Colonic mucosa (tissue), 4 donors: ENCODE results near the gene RABGAP1L. TPM values are rescaled to one million over a fixed set of nuclear protein-coding genes. Genes with fewer than 3 reads are reported as not detected.

Experiments used
- DNase-seq: peaks from one replicate; pipeline ENCODE4 v3.0.0-alpha.2; 2020
- H3K27ac ChIP-seq: fragments of 200-600 bp; one replicate; pipeline ENCODE4 v1.8.0; 2021
- H3K27me3 ChIP-seq: fragments of 200-600 bp; one replicate; pipeline ENCODE4 v1.8.0; 2021
- H3K36me3 ChIP-seq: fragments of 200-600 bp; one replicate; pipeline ENCODE4 v1.8.0; 2021
- H3K4me1 ChIP-seq: fragments of 200-600 bp; one replicate; pipeline ENCODE4 v1.8.0; 2021; ENCODE audit warnings: mild to moderate bottlenecking
- H3K4me3 ChIP-seq: fragments of 200-600 bp; one replicate; pipeline ENCODE4 v1.8.0; 2021
- H3K9ac ChIP-seq, 2 donors: one replicate each; pipeline ENCODE4 v1.7.0; 2013; ENCODE audit warnings: control low read depth in 2 of 2, low read depth in 2 of 2, low read length in 2 of 2
- H3K9me3 ChIP-seq: fragments of 200-600 bp; one replicate; pipeline ENCODE4 v1.8.0; 2021
- intact Hi-C: fragments of 100-400 bp; cut with DNase I; formaldehyde crosslinking; loops from one replicate; pipeline ENCODE4 v1.14.1; 2022
- total RNA-seq, 2 donors: library from RNA; stranded (reverse); fragmentation: NEBNext Ultra II Directional in 1 of 2; extraction: Animal tissue kit (Norgen Biotek cat#: 25700) in 1 of 2; gene quantifications; one replicate each; pipeline ENCODE4 v1.2.1, GENCODE V29; 2021
- TF ChIP-seq, protein P1 (sequence below): fragments of 200-600 bp; IDR thresholded peaks from one replicate; pipeline ENCODE4 v1.8.0; 2022; ENCODE audit warnings: antibody characterized with exemption, mild to moderate bottlenecking
- donor health status: healthy.
- donor health status: DM: no; HTN: no; CAD: no.
- donor health status: DM: no; HTN: no; CAD: no.

Gene RABGAP1L
- total RNA-seq, 2 donors from 2014 or later = 50.3 to 87.0 TPM

- H3K9ac ChIP-seq = no peak overlapping the region
- intact Hi-C loops = no loop called here
- TF ChIP-seq, protein P1, sequence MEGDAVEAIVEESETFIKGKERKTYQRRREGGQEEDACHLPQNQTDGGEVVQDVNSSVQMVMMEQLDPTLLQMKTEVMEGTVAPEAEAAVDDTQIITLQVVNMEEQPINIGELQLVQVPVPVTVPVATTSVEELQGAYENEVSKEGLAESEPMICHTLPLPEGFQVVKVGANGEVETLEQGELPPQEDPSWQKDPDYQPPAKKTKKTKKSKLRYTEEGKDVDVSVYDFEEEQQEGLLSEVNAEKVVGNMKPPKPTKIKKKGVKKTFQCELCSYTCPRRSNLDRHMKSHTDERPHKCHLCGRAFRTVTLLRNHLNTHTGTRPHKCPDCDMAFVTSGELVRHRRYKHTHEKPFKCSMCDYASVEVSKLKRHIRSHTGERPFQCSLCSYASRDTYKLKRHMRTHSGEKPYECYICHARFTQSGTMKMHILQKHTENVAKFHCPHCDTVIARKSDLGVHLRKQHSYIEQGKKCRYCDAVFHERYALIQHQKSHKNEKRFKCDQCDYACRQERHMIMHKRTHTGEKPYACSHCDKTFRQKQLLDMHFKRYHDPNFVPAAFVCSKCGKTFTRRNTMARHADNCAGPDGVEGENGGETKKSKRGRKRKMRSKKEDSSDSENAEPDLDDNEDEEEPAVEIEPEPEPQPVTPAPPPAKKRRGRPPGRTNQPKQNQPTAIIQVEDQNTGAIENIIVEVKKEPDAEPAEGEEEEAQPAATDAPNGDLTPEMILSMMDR = no peak
- no peaks in the 10 kb centered on the region for H3K27me3 ChIP-seq
- H3K27ac ChIP-seq = no peak overlapping the region
- H3K4me3 ChIP-seq = no peak overlapping the region
- no peak for DNase-seq
- H3K4me1 ChIP-seq = no peaks in the 10 kb centered on the region
- H3K9me3 ChIP-seq = no peaks in the 10 kb centered on the region
- H3K36me3 ChIP-seq = no peaks in the 10 kb centered on the region
These were observed 38.9 kb downstream of the RABGAP1L start for GRCh38 chr1:174198202-174198601.

- TF ChIP-seq, protein P1 = no peak
- DNase-seq = no peak
- Histone ChIP-seq H3K27me3 (no peaks in the 10 kb centered on the region), H3K4me3 (no peak overlapping the region), H3K9ac (no peak overlapping the region), H3K36me3 (no peaks in the 10 kb centered on the region), H3K27ac (no peak overlapping the region), H3K4me1 (no peaks in the 10 kb centered on the region), H3K9me3 (no peaks in the 10 kb centered on the region)
- intact Hi-C loops = no loop called here
These were observed 41.4 kb downstream of the RABGAP1L start for GRCh38 chr1:174200746-174201145.

DNA sequence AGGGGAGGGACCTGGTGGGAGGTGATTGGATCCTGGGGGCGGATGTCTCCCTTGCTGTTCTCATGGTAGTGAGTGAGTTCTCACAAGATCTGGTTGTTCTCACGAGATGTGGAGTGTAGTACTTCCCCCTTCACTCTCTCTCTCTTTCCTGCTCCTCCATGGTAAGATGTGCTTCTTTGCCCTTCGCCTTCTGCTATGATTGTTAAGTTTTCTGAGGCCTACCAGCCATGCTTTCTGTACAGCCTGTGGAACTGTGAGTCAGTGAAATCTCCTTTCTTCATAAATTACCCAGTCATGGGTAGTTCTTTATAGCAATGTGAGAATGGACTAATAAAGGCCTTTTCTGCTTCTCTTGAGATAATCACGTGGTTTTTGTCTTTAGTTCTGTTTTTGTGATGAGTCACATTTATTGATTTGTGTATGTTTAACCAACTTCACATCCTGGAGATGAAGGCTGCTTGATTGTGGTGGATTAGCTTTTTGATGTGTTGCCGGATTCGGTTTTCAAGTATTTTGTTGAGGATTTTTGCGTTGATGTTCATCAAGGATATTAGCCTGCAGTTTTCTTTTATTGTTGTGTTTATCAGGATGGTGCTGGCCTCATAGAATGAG is 45.5 kb downstream of the RABGAP1L start:
- intact Hi-C loops = no loop called here
- no peak for DNase-seq
- TF ChIP-seq, protein P1 = no peak
- Histone ChIP-seq H3K9me3 (no peaks in the 10 kb centered on the region), H3K9ac (no peak overlapping the region), H3K27ac (no peak overlapping the region), H3K27me3 (no peaks in the 10 kb centered on the region), H3K4me1 (no peaks in the 10 kb centered on the region), H3K4me3 (no peak overlapping the region), H3K36me3 (no peaks in the 10 kb centered on the region)

DNA sequence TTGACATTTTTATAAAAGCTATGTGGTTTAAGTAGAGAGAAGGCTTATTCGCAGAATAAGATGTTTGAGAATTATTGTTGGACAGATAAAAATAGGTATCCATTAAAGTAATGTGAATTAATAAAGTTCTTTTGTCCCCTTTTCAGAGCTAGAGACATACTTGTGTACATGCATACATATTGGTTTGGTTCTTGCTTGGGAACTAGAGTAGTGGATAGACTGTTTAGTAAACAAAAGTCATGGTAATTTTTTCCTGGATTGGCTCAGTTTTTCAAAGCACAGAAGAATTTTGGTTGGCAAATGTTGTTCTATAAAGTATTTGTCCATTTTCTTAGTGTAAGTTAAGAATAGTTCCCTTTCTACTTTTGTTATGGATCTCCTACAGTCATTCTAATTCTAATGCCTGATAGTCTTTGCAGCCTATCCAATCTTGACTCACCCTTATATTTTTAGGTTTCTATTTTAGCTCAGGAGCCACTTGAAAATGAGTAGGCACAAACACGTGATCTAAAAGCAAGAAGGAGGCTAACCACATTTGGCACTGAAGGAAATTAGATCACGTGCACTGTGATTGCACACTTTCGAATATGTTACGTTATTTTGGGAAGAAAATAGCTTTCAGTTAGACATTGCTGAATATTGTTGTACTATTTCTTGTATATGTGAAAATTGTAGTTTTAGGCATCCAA is 47.0 kb downstream of the RABGAP1L start:
- no peak for DNase-seq
- no peaks in the 10 kb centered on the region for H3K4me1 ChIP-seq
- no peak overlapping the region for H3K9ac ChIP-seq
- TF ChIP-seq, protein P1 = no peak
- no peak overlapping the region for H3K4me3 ChIP-seq
- H3K27ac ChIP-seq = no peak overlapping the region
- intact Hi-C loops = no loop called here
- H3K27me3 ChIP-seq = no peaks in the 10 kb centered on the region
- H3K9me3 ChIP-seq = no peaks in the 10 kb centered on the region
- no peaks in the 10 kb centered on the region for H3K36me3 ChIP-seq

DNA sequence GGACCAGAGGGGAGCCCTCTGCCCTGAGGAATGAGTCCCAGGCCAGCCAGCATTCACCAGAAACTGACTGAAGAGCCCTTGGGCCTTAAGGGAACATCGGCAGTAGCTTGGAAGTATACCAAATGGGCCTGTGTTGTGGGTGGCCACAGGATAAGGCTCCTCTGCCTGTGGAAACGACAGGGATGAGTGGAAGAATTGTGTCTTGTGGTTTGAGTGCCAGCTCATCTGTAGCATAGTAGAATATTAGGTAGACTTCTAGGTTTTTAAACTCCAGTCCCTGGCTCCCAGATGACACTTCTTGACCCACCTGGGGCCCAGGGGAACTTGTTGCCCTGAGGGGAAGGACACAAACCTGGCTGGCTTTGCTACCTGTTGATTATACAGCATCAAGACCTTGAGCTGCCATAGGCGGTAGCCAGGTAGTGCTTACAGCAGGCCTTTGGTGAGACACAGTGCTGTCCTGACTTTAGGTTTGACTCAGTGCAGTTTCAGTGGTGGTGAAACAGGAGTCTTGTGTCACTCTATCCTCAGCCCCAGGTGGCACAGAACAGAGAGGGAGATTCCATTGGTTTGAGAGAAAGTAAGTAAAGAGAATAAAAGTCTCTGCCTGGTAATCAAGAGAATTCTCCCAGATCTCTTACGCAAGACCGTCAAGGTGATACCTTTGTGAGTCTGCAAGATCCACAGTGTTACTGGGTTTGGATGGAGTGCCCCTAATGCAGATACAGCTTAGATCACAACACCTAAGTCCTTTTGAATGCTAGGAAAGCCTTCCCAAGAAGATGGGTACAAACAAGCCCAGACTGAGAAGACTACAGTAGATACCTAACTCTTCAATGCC is 50.2 kb downstream of the RABGAP1L start:
- H3K4me3 ChIP-seq = no peak overlapping the region
- H3K36me3 ChIP-seq = no peaks in the 10 kb centered on the region
- no peaks in the 10 kb centered on the region for H3K27me3 ChIP-seq
- no peak overlapping the region for H3K27ac ChIP-seq
- H3K4me1 ChIP-seq = no peaks in the 10 kb centered on the region
- intact Hi-C loops = loop anchor here (10.0 kb wide), 3 partner anchors 115 to 1465 kb away; no protein-coding TSS in a partner anchor
- DNase-seq = no peak
- no peak overlapping the region for H3K9ac ChIP-seq
- TF ChIP-seq, protein P1 = no peak
- H3K9me3 ChIP-seq = no peaks in the 10 kb centered on the region
